NCI-H526 (cell line): ENCODE measurements around the gene RBM20.
"Not testable (repeated sequence)": the region's sequence is repeated elsewhere in the genome, so short reads cannot be mapped to it uniquely, and the experiment has no call there.

Source experiments
- DNase-seq, 2 experiments: peaks; one replicate each; lab custom pipeline; 2025; lab: John Stamatoyannopoulos, UW

Gene RBM20

GRCh38 chr10:110643653-110644597 lies at the start of gene RBM20:
Gene RBM20, plus strand, starts transcription at chr10:110644336. Its CDS starts 119 bp downstream, at chr10:110644455.
- peak in 1 of 2 experiments; percentile 73 for DNase-seq

GRCh38 chr10:110597476-110597875 lies 46.7 kb upstream of the RBM20 start:
- DNase-seq, result no peak

- peak; percentile 20 to 50 for DNase-seq
These were observed 43.5 kb upstream of the RBM20 start for GRCh38 chr10:110600487-110601101.

- DNase-seq, result no peak
These were observed 42.6 kb upstream of the RBM20 start for GRCh38 chr10:110601581-110601980.

- DNase-seq, result no peak
These were observed 36.0 kb upstream of the RBM20 start for GRCh38 chr10:110608087-110608486.

DNA sequence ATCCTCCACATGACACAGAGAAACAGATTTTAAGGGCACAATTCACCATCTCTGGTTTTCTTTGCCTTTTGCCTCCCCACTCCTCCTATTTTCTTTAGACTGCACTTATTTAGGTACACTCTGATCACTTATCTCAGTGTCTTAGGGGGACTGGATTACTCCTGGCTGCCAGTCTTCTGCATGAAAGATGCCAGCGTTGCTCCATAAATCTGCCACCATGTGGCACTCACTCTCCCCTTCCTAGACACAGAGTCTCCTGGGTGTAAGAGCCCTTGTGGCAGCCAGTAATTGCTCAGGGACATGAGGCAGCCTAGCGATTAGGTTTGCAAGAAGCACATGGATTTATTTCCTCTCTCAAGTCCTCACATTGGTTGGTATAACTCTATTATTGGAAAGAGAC lies 34.5 kb upstream of the RBM20 start:
- peak in 1 of 2 experiments; percentile 9 for DNase-seq

- DNase-seq, result peak; percentile 14 to 61
These were observed 33.8 kb upstream of the RBM20 start for GRCh38 chr10:110610308-110610774.

DNA sequence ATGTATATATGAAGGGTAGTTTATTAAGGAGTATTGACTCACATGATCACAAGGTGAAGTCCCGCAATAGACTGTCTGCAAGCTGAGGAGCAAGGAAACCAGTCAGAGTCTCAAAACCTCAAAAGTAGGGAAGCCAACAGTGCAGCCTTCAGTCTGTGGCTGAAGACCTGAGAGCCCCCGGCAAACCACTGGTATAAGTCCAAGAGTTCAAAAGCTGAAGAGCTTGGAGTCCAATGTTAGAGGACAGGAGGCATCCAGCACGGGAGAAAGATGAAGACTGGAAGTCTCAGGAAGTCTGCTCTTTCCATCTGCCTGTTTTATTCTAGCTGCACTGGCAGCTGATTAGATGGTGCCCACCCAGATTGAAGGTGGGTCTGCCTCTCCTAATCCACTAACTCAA lies 33.4 kb upstream of the RBM20 start:
- DNase-seq, result not testable (repeated sequence)

DNA sequence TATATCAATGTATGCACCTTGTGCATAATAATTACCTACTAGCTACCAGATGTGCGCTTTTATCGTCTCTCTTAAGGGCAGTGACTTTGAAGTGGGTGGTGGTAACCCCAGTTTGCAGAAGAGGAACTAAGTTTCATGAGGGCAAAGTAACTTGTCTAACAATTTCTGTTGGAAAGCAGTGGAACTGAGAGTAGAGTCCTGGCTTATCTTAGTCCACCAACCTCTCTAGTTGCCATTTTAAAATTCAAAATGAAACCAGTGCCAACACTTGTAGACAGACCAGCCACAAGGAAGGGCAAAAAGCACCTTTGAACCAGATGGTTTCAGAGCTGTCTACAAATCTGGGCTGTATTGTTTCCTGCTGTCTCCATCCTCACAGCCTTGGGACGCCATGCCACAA lies 32.0 kb upstream of the RBM20 start:
- no peak for DNase-seq

GRCh38 chr10:110612629-110613028 lies 31.5 kb upstream of the RBM20 start:
- DNase-seq, result no peak

DNA sequence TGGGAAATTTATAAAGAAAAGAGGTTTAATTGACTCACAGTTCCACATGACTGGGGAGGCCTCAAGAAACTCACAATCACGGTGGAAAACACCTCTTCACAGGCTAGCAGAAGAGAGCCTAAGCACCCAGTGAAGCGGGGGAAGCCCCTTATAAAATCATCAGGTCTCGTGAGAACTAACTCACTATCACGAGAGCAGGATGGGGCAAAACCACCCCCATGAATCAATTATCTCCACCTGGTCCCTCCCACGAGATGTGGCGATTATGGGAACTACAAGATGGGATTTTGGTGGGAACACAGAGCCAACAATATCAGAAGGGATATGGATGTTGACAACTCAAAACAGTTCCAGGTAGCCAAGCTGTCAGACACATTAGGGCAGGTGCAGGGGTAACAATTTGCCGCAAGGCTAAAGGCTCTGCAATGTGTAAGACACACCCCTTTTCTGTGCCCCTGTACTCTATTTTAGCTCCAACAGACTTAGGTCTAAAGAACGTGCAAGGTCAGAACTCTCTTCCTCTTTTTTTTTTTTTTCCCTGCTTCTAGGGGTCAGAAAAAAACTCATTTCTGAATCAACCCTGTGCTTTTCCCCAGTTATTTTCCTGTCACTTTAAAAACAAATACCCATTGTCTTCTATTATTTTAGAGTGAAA lies 30.7 kb upstream of the RBM20 start:
- DNase-seq, result no peak

GRCh38 chr10:110613996-110614495 lies 30.1 kb upstream of the RBM20 start:
- DNase-seq, result no peak

- no peak for DNase-seq
These were observed 28.9 kb upstream of the RBM20 start for GRCh38 chr10:110615057-110615747.

GRCh38 chr10:110616493-110617033 lies 27.6 kb upstream of the RBM20 start:
- DNase-seq, result no peak

GRCh38 chr10:110617425-110618229 lies 26.5 kb upstream of the RBM20 start:
- no peak for DNase-seq

DNA sequence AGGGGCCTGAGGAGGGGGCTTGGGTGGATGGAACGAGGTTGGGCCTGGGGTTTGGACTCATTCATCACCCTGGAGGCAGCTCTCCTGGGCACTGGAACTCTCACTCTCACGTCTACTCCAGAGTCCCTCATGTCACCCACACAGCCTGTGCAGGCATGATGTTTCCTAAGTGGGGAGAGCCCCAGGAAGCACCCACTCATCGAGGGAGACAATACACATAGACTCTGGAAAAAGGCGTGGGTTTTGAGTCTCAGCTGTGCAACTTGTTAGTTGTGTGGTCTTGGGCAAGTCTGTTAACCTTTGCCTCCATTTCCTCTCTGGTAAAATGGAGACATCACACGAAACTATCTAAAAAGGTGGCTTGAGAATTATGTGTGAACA lies 25.9 kb upstream of the RBM20 start:
- DNase-seq, result no peak

- DNase-seq, result no peak
These were observed 24.4 kb upstream of the RBM20 start for GRCh38 chr10:110619514-110620397.

DNA sequence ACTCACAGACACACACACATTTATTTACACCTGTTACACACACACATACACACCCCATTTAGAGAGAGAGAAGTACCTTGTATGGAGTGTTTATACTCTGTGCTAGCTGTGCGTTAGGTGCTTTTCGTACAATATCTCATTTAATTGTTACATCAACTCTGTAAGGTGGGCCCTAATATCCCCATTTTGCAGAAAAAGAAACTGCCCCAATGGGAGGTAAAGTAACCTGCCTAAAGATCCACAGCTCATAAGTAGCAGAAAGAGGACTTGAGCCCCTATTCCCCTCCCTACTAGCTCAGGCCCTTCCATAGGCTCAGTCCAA lies 23.8 kb upstream of the RBM20 start:
- no peak for DNase-seq

DNA sequence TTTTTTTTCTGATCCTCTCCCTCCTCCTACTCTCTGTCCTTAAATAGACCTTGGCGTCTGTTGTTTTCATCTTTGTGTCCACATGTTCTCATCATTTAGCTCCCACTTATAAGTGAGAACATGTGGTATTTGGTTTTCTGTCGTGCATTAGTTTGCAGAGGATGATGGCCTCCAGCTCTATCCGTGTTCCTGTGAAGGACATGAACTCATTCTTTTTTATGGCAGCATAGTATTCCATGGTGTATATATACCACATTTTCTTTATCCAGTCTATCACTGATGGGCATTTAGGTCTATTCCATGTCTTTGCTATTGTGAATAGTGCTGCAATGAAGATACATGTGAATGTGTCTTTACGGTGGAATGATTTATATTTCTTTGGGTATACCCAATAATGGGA lies 20.8 kb upstream of the RBM20 start:
- DNase-seq, result not testable (repeated sequence)
